ENCODE measurements around the gene SPRR5. TPM values are rescaled to one million over a fixed set of nuclear protein-coding genes. Genes with fewer than 3 reads are reported as not detected.

SPRR5 gene
- total RNA-seq, 2 donors from 2014 or later = not detected

GRCh38 chr1:152960452-152961044 is 13.5 kb downstream of the SPRR5 start:
- no peaks in the 10 kb centered on the region for H3K36me3 ChIP-seq
- H3K9me3 ChIP-seq = no peaks in the 10 kb centered on the region
- no peak overlapping the region for H3K27ac ChIP-seq
- H3K27me3 ChIP-seq = no peaks in the 10 kb centered on the region
- no peak overlapping the region for H3K4me3 ChIP-seq
- no peak for DNase-seq (ENCODE audit: low spot score)
- no peaks in the 10 kb centered on the region for H3K4me1 ChIP-seq
- no peak for TF ChIP-seq CTCF (IDR thresholded peaks at IDR 0.05)

DNA sequence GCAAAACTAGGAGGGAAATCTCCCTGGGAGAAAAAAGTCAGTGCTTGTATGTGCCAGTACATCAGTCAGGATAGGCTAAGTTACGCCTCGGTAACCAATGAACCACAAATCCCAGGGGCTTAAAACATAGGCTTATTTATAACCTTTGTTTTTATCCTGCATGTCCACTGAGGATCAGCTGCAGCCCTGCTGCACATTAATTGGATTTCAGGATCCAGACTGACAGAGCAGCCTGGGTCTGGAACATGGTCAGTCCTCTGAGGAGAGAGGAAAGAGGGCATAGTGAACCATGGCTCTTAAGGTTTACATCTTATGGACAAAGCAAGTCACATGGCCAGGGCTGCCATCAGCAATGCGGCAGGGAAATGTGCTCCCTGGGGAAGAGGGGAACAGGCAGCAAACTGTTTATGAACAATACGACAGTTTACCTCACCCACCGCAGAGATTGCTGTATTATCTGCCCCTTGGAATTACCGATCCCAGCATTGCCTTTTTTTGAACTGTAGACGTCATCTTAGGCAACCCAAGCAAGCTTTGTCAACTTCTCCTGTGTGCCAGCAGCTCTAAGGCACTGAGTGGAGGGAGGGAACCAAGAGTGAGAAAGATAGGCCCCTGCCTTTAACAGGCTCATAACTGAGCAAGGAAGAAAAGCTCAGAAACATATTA is 14.4 kb downstream of the SPRR5 start:
- H3K27me3 ChIP-seq = no peaks in the 10 kb centered on the region
- no peaks in the 10 kb centered on the region for H3K9me3 ChIP-seq
- no peak overlapping the region for H3K27ac ChIP-seq
- H3K4me3 ChIP-seq = no peak overlapping the region
- TF ChIP-seq CTCF (IDR thresholded peaks at IDR 0.05) = no peak
- no peaks in the 10 kb centered on the region for H3K4me1 ChIP-seq
- no peak for DNase-seq (ENCODE audit: low spot score)
- no peaks in the 10 kb centered on the region for H3K36me3 ChIP-seq

GRCh38 chr1:152962876-152963415 is 15.9 kb downstream of the SPRR5 start:
- Histone ChIP-seq H3K27ac (no peak overlapping the region), H3K4me1 (no peaks in the 10 kb centered on the region), H3K27me3 (no peaks in the 10 kb centered on the region), H3K4me3 (no peak overlapping the region), H3K36me3 (no peaks in the 10 kb centered on the region), H3K9me3 (no peaks in the 10 kb centered on the region)
- no peak for TF ChIP-seq CTCF (IDR thresholded peaks at IDR 0.05)
- no peak for DNase-seq (ENCODE audit: low spot score)

GRCh38 chr1:152964536-152964935 is 17.5 kb downstream of the SPRR5 start:
- no peaks in the 10 kb centered on the region for H3K36me3 ChIP-seq
- H3K9me3 ChIP-seq = no peaks in the 10 kb centered on the region
- H3K27ac ChIP-seq = no peak overlapping the region
- no peaks in the 10 kb centered on the region for H3K4me1 ChIP-seq
- TF ChIP-seq CTCF (IDR thresholded peaks at IDR 0.05) = no peak
- no peaks in the 10 kb centered on the region for H3K27me3 ChIP-seq
- DNase-seq (ENCODE audit: low spot score) = no peak
- H3K4me3 ChIP-seq = no peak overlapping the region

DNA sequence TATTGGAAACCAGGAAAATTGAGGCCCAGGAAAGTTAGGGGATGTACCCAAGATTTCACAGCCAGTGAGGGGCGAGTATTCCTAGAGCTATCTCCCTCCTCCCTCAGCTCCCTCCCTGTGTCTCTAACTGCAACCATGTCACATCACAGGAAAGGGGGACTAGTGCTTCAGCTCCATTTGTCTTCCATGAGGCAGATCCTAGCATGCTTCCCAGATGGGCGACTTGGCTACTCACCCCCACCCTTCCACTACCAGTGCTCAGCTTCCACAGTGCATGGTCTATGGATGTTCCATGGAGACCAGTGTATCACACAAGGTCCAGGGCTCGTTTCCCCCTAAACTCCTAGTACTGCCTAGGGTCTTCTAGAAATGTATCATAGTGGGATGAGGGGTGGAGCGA is 18.8 kb downstream of the SPRR5 start:
- Histone ChIP-seq H3K9me3 (no peaks in the 10 kb centered on the region), H3K27ac (no peak overlapping the region), H3K4me1 (no peaks in the 10 kb centered on the region), H3K27me3 (no peaks in the 10 kb centered on the region), H3K36me3 (no peaks in the 10 kb centered on the region), H3K4me3 (no peak overlapping the region)
- DNase-seq (ENCODE audit: low spot score) = no peak
- TF ChIP-seq CTCF (IDR thresholded peaks at IDR 0.05) = no peak

Data from right atrium auricular region (tissue), 2 donors.